GM20431 (cell line): Measurements from ENCODE around the gene MATK.

Experiments
- in situ Hi-C: fragments of 300-500 bp; cut with MseI, MboI; formaldehyde crosslinking; loops from one replicate; pipeline ENCODE4 v1.15.0; 2020; ENCODE audit warnings: low sequenced_read_pairs; ENCODE audit not compliant: unreplicated experiment

MATK gene, protein sequence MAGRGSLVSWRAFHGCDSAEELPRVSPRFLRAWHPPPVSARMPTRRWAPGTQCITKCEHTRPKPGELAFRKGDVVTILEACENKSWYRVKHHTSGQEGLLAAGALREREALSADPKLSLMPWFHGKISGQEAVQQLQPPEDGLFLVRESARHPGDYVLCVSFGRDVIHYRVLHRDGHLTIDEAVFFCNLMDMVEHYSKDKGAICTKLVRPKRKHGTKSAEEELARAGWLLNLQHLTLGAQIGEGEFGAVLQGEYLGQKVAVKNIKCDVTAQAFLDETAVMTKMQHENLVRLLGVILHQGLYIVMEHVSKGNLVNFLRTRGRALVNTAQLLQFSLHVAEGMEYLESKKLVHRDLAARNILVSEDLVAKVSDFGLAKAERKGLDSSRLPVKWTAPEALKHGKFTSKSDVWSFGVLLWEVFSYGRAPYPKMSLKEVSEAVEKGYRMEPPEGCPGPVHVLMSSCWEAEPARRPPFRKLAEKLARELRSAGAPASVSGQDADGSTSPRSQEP

DNA sequence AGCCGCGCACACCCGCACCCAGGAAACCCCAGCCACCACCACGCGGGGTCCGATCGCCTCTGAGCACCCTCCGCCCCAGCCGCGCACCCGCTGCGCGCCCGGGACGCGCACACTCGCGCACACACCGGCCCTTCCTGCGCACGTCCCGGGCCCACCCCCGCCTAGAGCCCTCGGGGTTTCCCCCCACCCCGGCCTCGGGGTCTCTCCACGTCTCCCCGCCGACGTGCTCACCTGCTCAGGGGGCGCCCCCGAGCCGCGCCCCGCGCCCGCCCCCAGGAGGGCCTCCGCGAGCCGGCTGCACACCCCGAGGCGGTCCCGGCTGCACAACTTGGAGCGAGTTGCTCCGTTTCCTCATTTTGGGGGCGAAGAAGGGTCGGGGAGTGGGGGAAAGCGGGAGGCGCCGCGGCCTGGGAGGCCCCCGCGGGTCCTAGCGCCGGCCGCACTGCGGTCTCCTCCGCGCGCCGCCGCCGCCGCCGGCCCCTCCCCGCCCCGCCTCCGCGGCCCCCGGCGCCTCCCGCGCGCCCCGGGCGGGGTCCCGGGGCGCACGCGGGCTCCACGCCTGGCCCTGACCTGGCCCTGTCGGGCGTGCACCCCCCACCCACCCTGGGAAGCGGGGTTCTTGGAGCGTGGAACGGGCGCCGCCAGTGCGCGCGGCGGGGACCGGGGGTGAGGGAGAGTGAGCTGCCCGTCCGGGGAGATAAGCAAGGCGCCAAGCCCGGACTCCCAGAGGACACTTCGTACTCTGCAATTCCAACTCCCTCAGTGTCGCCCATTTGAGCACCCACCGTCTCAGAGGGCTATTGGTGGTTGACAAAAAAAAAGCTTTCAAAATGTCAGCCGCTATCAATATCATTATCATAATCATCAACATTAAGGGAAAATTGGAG lies at the start of gene MATK:
Gene MATK, minus strand, starts transcription at position 444 of the 887 bp plus-strand sequence. CDS start 1,246 bp downstream, outside the sequence.
- in situ Hi-C loops = no loop called here

DNA sequence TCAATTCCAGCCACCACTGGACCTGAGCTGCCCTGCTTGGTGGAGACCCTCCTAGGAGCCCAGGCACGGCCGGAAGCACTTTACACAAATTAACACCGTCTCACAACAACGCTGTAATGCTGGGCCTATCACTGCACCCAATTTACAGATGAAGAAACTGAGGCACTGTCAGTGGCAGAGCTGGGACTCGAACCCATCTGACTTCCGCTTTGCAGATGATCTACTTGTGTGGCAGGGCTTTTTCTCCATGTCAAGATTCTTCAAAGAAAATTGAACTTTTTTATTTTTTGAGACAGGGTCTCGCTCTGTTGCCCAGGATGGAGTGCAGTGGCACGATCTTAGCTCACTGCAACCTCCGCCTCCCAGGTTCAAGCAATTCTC lies 48.9 kb upstream of the MATK start:
- in situ Hi-C loops = no loop called here

DNA sequence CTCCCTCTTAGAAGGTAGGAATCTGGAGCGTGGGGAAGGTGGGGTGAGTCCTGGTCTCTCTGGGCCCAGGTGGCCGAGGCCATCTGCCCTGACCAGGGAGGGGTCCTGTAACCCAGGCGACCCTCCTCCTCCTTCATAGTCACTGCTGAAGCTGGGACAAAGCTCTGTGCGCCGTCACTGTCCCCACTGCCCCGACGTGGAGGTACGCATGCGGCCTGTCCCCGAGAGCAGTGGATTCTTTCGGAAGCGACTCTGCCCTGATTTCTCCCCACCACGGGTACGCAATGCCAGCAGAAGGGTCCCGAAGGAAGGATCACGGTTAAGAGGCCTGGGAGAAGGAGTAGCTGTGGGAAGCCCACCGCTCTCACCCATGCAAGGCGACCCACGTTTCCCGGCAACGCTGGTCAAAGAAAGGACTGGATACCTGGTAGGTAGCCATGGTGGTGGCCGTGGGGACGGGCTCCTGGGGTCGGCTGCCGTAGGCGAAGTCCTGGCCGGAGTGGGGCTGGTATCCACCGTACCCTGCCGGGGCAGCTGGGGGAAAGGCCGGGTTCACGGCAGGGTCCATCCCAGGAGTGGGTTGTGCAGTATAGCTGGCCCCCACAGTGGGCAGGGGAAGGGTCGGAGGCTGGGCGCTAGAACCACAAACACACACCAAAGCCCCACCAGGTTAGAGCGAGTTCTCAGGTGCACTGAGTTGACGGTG lies 48.3 kb upstream of the MATK start:
- in situ Hi-C loops = no loop called here

DNA sequence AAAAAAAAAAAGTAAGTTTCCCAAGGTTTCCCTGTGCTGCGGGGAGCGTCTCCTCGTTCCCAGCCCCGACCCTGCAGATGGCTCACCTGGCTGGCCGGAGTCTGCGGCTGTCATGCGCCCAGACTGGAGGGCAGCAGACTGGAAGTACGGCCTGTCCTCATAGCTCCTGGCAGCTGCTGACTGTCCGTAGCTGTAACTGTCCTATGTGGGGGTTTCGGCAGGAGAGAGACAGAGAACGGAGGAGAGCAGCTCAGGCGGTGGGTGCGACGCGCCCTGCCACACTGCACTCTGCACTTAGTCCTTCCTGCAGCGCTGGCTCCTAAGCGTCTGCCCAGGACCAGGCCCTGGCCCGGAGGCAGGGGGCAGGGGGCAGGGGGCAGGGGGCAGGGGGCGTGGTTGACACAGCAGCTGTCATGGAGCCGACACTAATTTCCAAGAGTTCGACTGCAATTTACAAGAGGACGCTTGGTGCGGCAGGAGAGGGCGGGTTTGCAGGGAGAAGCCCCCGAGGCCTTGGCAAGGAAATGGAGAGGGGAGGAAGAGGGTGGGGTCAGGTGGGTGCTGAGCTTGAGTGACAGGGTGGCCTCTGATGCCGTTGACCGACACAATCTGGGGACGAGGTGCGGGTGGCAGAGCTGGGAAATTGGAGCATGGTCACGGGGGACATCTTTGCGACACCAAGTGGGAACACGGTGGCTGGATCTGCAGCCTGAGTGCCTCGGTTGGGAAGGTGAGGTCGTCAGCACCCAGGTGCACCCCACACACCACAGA lies 47.6 kb upstream of the MATK start:
- in situ Hi-C loops = no loop called here

DNA sequence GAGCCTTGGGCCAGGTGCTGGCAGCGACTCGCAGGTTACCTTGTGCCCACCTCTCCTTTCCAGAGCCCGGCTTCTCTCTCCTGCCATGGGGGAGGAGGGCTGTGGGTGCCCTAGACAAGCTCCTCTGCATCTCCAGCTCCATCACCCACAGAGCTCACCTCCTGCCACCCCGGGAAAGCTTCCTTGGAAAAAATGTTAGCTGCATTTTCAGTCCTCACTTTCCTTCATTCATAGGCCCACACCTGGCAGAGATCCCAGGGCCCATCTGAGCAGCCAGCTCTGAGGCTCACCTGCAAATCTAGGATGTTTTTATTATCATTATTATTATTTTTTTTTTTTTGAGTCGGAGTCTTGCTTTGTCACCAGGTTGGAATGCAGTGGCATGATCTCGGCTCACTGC lies 45.8 kb upstream of the MATK start:
- in situ Hi-C loops = no loop called here

DNA sequence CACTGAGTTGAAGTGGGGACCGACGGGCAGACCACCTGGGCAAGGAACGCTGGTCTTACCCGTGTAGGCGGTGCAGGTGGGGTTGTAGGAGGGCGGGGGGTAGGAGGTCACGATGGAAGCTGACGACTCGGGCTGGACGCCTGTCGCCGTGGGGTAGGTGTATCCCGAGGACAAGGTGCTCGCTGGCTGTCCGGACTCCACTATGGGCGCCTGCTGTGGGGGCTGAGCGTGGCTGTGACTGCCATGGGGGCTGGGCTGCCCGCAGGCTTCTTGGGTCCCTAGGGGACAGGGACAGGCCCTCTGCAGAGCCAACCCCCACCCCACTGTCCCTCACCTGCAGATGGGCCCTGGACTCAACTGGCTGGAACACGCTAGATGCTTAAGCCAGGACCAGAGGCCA lies 45.4 kb upstream of the MATK start:
- in situ Hi-C loops = no loop called here

DNA sequence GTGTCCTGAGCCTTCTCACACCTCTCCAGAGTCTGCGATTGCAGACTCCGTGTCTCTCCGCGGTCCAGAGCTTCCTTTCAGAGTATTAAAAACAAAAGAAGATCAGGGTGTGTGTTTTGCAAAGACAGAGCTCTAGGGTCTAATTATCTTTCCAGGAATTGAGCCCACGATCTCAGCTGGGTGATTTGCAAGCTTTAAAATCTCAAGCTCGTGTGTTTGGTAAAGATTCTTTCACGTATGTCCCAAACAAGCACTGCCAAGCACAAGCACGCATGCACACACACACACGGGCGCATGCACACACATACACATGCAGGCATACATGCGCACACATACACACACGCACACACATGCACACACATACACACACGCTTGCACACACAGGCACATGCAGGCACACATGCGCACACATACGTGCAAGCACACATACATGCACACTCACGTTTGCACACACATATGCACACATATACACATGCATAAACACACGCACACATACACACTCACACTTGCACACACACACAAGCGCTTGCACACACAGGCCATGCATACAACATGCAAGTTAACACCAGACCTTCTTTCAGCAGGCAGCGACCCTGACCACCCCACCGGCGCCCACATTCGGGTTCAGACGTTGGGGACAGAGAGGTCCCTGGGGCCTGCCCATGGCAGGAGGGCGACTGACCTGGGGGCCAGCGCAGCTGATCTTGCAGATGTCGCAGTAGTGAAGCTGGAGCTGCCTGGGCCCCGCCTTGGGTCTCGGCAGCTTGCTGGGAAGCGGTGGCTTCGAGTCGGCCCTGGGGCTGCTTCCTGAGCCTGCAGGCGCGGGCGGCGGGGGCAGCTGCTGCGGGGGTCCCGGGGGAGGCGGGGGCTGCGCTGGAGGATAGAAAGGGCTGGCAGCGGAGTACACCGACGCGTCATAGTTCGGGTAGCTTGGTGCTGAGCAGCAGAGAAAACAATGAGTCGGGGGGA lies 44.7 kb upstream of the MATK start:
- in situ Hi-C loops = no loop called here

DNA sequence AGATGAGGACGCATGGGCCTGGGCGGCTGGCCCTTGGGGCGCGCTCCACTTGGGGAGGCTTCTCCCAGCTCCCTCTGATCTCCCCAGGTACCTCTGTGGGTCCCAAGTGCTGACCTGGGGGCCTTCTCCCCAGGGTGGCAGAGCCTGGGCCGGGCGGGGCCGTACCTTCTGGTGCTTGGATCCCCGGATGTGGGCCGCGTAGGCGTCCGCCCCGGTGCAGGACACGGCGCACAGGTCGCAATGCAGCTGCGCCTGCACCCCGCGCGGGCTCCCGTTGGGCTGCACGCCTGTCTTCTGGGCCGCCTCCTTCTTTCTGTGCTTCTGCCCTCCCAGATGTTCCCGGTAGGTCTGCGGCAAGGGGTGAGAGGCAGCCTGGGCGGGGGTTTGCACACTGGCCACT lies 41.1 kb upstream of the MATK start:
- in situ Hi-C loops = no loop called here

DNA sequence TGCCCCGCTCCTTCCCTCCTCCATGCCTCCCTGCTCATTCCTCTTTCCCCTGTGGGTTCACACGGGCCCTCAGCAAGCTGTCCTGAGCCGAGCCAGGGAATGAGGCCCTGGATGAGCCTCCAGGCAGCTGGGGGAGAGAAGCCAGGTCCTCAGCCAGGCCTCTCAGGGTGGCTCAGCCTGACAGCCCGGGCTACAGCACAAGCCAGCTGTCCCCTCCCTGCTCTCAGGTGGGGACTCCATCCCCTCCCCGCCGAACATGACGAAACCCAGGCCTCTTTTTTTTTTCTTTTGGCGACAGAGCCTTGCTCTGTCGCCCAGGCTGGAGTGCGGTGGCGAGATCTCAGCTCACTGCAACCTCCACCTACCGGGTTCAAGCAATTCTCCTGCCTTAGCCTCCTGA lies 40.0 kb upstream of the MATK start:
- in situ Hi-C loops = no loop called here

DNA sequence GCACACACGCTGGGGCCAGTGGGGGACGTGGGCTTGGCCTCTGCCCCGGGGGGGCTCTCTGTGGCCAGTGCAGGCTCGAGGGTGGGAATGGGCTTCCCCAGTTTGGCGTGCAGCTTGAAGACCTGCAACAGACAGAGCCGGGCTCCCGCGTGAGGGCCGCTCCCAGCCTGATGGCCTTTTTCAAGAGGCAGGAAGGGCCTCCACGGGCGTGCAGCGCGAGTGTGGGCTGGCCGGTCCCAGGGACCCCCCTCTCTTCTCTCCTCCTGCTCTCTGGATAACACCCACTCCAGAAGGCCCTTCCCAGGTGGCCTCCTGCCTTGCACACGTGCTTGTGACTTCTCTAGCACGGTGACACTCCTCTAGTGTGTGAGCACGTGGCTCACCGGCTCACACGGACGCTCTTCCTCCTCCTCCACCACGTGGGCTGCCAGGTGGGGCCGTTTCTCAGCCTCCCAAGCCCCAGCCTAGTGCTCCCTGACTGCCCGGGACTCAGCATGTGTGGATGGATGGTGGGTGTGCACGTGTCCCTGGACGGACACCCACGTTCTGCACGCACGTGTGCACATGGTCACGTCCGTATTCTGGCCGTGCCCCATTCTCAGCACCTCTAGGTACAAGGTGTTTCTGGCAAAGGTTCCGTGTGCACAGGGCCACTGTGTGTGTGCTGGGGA lies 39.2 kb upstream of the MATK start:
- in situ Hi-C loops = no loop called here

DNA sequence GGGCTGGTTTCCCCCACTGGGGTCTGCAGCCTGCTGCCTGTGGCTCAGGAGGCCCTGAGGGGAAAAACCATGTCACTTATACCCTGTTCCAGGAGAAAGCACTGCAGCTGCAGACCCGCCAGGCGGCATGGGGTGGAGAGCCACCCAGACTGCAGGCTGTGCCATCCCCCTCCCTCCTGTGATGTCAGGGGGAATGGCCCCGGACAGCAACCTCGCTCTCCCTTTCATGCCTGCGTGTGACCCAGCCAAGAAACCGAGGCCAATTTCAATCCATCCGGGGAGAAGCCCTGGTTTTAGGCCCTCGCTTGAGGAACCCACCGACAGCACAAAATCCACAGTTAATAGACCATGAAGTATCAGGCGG lies 37.2 kb upstream of the MATK start:
- in situ Hi-C loops = no loop called here

DNA sequence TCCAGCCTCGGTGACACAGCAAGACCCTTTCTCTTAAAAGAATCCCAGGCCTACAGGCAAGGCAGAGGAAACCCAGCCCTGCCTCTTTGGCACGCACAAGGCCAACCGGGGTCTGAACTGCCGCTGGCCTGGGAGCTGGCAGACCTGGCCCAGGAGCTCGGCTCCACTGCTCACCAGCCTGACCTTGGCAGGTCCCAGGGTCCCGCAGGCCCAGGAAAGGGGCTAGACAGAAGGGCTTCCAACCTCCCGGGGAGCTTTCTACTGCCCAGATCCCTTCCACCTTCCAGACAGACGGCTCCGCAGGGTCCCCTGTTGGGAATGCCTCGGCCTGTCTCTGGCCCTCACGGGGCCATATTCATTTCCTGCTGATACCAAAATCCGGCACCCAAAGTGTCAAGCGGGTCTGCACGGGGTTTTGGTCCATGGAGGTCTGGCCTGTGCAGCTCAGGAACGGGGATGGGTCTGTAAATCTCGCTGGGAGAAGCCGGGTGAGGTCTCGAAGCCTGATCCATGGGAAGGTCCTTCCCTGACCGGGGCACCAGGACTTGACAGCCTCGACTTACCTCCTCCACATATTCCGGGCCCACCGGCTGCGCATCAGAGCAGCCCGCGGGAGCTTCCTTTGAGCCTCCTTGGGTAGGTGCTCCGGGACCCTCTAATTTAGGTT lies 36.6 kb upstream of the MATK start:
- in situ Hi-C loops = no loop called here

DNA sequence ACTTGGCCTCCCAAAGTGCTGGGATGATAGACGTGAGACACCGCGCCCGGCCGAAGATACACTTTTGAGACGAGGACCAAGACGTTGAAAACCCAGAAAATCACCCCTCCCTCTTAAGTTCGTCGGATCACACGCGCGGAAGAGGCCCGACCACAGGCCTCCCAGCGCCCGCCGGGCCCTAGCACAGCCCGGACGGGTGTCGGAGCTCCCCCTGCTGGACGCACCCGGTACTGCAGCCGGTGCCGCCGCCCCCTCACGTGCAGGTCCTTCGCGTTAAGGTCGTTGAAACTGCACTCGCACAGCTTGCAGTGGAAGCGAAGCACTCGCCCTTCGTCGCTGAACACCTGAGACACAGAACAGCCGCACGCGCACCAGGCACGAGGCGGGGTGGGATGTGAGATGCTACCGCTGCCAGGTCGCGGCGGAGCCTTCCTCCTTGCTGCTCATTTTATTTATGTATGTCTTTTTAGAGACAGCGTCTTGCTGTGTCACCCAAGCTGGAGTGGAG lies 35.7 kb upstream of the MATK start:
- in situ Hi-C loops = no loop called here

DNA sequence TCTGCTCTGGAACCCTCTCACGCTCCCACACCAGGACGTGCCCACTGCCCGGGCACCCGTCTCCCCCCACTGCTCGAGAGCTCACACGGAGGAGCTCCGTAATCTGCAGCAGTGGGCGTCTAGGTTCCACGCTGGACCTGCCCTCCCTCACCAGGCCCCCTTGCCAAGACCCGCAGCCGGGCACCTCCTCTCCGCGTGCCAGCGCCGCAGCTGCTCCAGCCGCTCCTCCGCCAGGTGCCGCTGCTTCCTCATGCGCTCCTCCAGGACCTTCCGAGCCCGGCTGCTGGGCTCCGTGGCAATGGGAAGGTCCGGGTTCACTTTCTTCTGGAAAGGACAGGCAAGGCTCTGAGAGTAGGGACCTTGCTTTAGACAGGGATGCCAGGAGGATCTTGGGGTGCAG lies 35.0 kb upstream of the MATK start:
- in situ Hi-C loops = no loop called here

DNA sequence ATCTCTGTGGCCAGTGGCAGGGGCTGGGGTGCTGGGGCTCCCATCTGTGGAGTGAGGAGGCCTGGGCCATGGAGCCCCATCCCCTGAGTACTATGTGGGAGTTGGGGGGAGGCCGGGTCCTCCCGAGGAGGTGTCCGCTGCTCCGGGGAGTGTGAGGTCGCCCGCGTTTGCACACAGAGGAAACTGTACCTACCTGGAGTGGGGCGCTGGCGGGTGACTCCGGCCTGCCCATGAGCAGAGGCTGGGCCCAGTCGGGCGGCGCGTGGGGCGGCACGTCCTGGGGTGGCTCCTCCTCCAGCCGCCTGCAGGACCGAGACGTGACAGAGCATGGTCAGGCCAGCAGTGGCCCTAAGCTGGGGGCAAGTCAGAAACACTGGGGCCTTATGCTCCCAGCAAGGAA lies 33.8 kb upstream of the MATK start:
- in situ Hi-C loops = no loop called here

DNA sequence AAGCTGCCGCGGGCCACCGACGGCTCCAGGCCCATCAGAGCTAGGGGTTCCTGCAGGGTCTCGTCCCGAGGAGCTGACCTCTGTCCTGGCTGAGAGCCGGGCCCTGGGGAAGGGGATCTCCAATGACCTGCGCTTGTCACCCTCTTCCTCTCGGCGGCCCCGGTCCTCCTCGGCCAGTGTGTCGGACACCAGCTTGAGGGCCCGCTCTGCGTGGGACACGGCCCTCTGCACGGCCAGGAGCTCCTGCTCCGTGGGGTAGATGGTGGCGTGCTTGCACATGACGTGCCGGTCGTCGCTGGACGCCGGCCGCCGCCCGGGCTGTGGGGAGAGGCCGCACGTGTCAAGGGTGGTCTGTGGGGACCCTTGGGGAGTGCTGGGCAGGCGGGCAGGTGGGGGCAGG lies 32.7 kb upstream of the MATK start:
- in situ Hi-C loops = no loop called here

DNA sequence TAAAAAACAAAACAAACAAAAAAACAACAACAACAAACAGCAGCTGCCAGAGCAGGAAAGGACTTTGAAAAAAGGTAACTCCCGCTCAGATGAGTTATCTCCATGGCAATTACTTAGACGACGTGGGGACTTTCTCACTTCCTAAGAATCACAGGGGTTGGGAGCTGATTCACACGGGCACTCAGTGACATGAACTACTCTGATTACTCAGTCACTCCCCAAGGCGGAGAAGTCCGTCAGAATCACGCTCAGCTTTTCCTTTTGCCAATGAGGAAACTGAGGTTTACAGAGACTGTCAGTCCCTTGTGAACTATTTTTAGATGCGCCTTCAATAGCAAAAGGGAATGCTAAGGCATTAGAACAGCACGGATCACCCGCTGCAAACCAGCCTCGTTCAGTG lies 32.3 kb upstream of the MATK start:
- in situ Hi-C loops = no loop called here

DNA sequence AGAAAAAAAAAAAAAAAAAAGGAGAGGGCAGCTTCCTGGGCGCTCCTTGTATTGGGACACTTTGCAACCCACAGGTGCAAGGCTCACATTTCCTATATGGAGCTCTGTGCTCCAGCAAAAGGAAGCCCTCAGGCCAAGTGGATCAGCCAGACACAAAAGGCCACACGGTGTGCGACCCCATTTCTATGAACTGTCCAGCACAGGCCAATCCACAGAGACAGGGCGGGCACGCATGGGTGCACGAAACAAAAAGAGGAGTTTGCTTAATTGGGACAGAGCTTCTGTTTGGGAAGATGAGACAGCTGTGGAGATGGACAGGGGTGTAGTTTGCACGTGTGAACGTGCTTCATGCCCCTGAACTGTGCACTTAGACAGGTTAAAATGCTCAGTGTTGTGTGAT lies 31.6 kb upstream of the MATK start:
- in situ Hi-C loops = no loop called here
